GM13977 (cell line): ENCODE results near the gene CFAP119.

ENCODE experiments used
- DNase-seq: peaks from one replicate; pipeline ENCODE4 v3.0.0; 2012; ENCODE audit warnings: low spot score
- in situ Hi-C: fragments of 300-500 bp; cut with MboI; formaldehyde crosslinking; loops from one replicate; pipeline ENCODE4 v1.12.0; 2022; ENCODE audit warnings: low sequenced_read_pairs, low pct_unique_long_range_greater_than_20kb, mixed read lengths, inconsistent platforms; ENCODE audit not compliant: unreplicated experiment
- TF ChIP-seq, protein P1 (sequence below): IDR thresholded peaks from 2 replicates; pipeline ENCODE4 v1.5.1; 2012; ENCODE audit warnings: mild to moderate bottlenecking, control low read depth; ENCODE audit not compliant: insufficient read depth; ENCODE audit errors: extremely low read depth, missing control alignments

CFAP119 gene

DNA sequence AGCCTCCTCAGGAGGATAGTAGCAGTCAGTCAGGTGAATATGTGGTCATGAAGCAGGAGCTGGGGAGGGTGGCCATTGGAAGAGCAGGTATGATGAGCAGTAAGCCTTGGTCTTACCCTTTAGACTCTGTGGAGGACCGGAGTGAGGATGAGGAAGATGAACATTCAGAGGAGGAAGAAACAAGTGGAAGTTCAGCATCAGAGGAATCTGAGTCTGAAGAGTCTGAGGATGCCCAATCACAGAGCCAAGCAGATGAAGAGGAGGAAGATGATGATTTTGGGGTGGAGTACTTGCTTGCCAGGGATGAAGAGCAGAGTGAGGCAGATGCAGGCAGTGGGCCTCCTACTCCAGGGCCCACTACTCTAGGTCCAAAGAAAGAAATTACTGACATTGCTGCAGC lies 50.1 kb downstream of the CFAP119 start:
- DNase-seq, result no peak
- TF ChIP-seq, protein P1, sequence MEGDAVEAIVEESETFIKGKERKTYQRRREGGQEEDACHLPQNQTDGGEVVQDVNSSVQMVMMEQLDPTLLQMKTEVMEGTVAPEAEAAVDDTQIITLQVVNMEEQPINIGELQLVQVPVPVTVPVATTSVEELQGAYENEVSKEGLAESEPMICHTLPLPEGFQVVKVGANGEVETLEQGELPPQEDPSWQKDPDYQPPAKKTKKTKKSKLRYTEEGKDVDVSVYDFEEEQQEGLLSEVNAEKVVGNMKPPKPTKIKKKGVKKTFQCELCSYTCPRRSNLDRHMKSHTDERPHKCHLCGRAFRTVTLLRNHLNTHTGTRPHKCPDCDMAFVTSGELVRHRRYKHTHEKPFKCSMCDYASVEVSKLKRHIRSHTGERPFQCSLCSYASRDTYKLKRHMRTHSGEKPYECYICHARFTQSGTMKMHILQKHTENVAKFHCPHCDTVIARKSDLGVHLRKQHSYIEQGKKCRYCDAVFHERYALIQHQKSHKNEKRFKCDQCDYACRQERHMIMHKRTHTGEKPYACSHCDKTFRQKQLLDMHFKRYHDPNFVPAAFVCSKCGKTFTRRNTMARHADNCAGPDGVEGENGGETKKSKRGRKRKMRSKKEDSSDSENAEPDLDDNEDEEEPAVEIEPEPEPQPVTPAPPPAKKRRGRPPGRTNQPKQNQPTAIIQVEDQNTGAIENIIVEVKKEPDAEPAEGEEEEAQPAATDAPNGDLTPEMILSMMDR, result no peak
- in situ Hi-C loops, result no loop called here

DNA sequence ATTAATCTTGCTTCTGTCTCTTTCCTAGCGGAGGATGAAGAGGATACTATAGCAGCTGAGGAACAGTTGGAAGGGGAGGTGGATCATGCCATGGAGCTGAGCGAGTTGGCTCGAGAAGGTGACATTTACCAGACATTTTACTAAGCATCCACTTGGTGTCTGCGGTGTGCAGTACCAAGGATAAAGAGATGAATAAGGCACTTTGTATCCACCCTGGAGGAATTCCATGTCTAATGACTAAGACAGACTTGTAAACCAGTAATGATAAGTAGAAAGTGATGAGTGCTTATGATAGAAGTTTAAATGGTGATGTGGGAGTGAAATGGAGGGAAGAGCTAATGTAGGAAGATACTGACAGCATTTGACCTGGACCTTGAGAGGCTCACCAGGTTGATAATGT lies 50.9 kb downstream of the CFAP119 start:
- in situ Hi-C loops, result no loop called here
- TF ChIP-seq, protein P1, result no peak
- no peak for DNase-seq
